Kidney (tissue), 14 donors: ENCODE results near the gene EBI3. TPM values are rescaled to one million over a fixed set of nuclear protein-coding genes. Genes with fewer than 3 reads are reported as not detected.
"Not testable (repeated sequence)": the region's sequence is repeated elsewhere in the genome, so short reads cannot be mapped to it uniquely, and the experiment has no call there.

Experiments used
- DNase-seq, 5 donors: peaks; one replicate each; pipeline ENCODE4 v3.0.0-alpha.2; 2013 to 2020
- FAIRE-seq: peaks from 2 replicates; lab custom pipeline; 2012; peaks lifted over from hg19 to GRCh38; lab: Jason Lieb, UNC
- H3K27ac ChIP-seq, 2 donors: one replicate each; pipeline ENCODE4 v1.7.0; 2013; ENCODE audit warnings: low read depth in 2 of 2, low read length in 2 of 2, inconsistent platforms in 1 of 2
- H3K27me3 ChIP-seq: one replicate; pipeline ENCODE4 v1.7.1; 2013; ENCODE audit warnings: low read length, inconsistent platforms; ENCODE audit not compliant: control insufficient read depth, insufficient read depth
- H3K36me3 ChIP-seq, 3 donors: one replicate each; pipeline versions ENCODE4 v1.7.0 to v1.7.1; 2013; ENCODE audit warnings: low read length in 3 of 3, control low read depth in 1 of 3, inconsistent platforms in 1 of 3; ENCODE audit not compliant: insufficient read depth in 3 of 3, control insufficient read depth in 2 of 3
- H3K4me1 ChIP-seq, 3 donors: one replicate each; pipeline versions ENCODE4 v1.7.0 to v1.7.1; 2013; ENCODE audit warnings: low read length in 3 of 3, inconsistent platforms in 1 of 3, low read depth in 1 of 3; ENCODE audit not compliant: control insufficient read depth in 2 of 3, insufficient read depth in 2 of 3
- H3K4me3 ChIP-seq, 3 donors: one replicate each; pipeline versions ENCODE4 v1.7.0 to v1.8.1; 2013; ENCODE audit warnings: low read length in 3 of 3, control low read depth in 1 of 3, inconsistent platforms in 1 of 3
- H3K9ac ChIP-seq, 3 donors: one replicate each; pipeline versions ENCODE4 v1.7.0 to v1.7.1; 2013; ENCODE audit warnings: low read length in 3 of 3, control low read depth in 1 of 3, inconsistent platforms in 1 of 3
- H3K9me3 ChIP-seq, 3 donors: one replicate each; pipeline versions ENCODE4 v1.7.0 to v1.7.1; 2013; ENCODE audit warnings: low read length in 3 of 3, control low read depth in 1 of 3, inconsistent platforms in 1 of 3; ENCODE audit not compliant: control insufficient read depth in 2 of 3, insufficient read depth in 1 of 3
- CTCF ChIP-seq: IDR thresholded peaks from 3 replicates; pipeline ENCODE4 v1.5.1; 2012; ENCODE audit warnings: mild to moderate bottlenecking, moderate library complexity, borderline replicate concordance; ENCODE audit not compliant: insufficient read depth; ENCODE audit errors: extremely low read depth
- intact Hi-C: fragments of 100-400 bp; cut with DNase I; formaldehyde crosslinking; loops from one replicate; pipeline ENCODE4 v1.11.1; 2022
- polyA plus RNA-seq: library from polyadenylated mRNA; stranded (reverse); fragments of 350-450 nt; fragmentation: Illumina TruSeq; extraction: RNeasy Lipid Tissue Mini Kit (QIAGEN cat#74804); gene quantifications from one replicate; pipeline ENCODE4 v1.2.3, GENCODE V29; 2014; ENCODE audit warnings: low read depth, low replicate concordance; ENCODE audit not compliant: insufficient read depth
- total RNA-seq: library from RNA; stranded (reverse); fragmentation: NEBNext Ultra II Directional; extraction: Animal tissue kit (Norgen Biotek cat#: 25700); gene quantifications from one replicate; pipeline ENCODE4 v1.2.1, GENCODE V29; 2021
- donor health status: control.
- donor health status: control.
- donor health status: control.
- donor health status: control.
- donor health status: control.
- donor health status: DM: yes; HTN: yes; CAD: no.
- donor health status: Normal renal cell carcinoma (clear cell type).

The EBI3 gene
- total and polyA plus RNA-seq, 2 donors from 2014 or later = 1.5 to 8.3 TPM

GRCh38 chr19:4284974-4285373 lies 55.7 kb downstream of the EBI3 start:
- no peak for TF ChIP-seq CTCF
- H3K27ac ChIP-seq = no peak overlapping the region
- no peaks in the 10 kb centered on the region for H3K27me3 ChIP-seq
- H3K36me3 ChIP-seq = no peaks in the 10 kb centered on the region
- no peak overlapping the region for H3K9ac ChIP-seq
- H3K4me1 ChIP-seq = no peaks in the 10 kb centered on the region
- no peak overlapping the region for H3K4me3 ChIP-seq
- H3K9me3 ChIP-seq = no peaks in the 10 kb centered on the region
- intact Hi-C loops = no loop called here
- DNase-seq (no peak), FAIRE-seq (no peak)

- H3K27me3 ChIP-seq, H3K9ac ChIP-seq, FAIRE-seq, H3K9me3 ChIP-seq, intact Hi-C loops, H3K27ac ChIP-seq, DNase-seq, H3K4me1 ChIP-seq, H3K4me3 ChIP-seq, H3K36me3 ChIP-seq: not testable (repeated sequence)
Observed at GRCh38 chr19:4286141-4286540, 56.8 kb downstream of the EBI3 start.

Other genes starting within 250 kb of the EBI3 start
- gene EEF2, start 244.1 kb upstream of the EBI3 start, total RNA-seq = 1,813 TPM
- 1,520 TPM for gene EEF2, start 244.1 kb upstream of the EBI3 start, polyA plus RNA-seq
- 25.0 TPM for gene PIAS4, start 221.8 kb upstream of the EBI3 start, total RNA-seq
- 9.8 TPM for gene PIAS4, start 221.8 kb upstream of the EBI3 start, polyA plus RNA-seq
- 53.2 TPM for gene ZBTB7A, start 162.6 kb upstream of the EBI3 start, total RNA-seq
- 8.9 TPM for gene ZBTB7A, start 162.6 kb upstream of the EBI3 start, polyA plus RNA-seq
- gene MAP2K2, start 105.4 kb upstream of the EBI3 start, total RNA-seq = 105 TPM
- gene MAP2K2, start 105.4 kb upstream of the EBI3 start, polyA plus RNA-seq = 138 TPM
- gene CREB3L3, start 75.9 kb upstream of the EBI3 start, total RNA-seq = not detected
- gene CREB3L3, start 75.9 kb upstream of the EBI3 start, polyA plus RNA-seq = 7.4 TPM
- gene SIRT6, start 47.0 kb upstream of the EBI3 start, total RNA-seq = 27.3 TPM
- 27.0 TPM for gene SIRT6, start 47.0 kb upstream of the EBI3 start, polyA plus RNA-seq
- gene ANKRD24, start 46.8 kb upstream of the EBI3 start, total RNA-seq = 0.72 TPM
- gene ANKRD24, start 46.8 kb upstream of the EBI3 start, polyA plus RNA-seq = 1.8 TPM
- gene YJU2, start 17.6 kb downstream of the EBI3 start, total RNA-seq = 22.5 TPM
- gene YJU2, start 17.6 kb downstream of the EBI3 start, polyA plus RNA-seq = 26.0 TPM
- gene SHD, start 49.7 kb downstream of the EBI3 start, total RNA-seq = not detected
- not detected for gene SHD, start 49.7 kb downstream of the EBI3 start, polyA plus RNA-seq
- 0.47 TPM for gene TMIGD2, start 72.9 kb downstream of the EBI3 start, total RNA-seq
- gene TMIGD2, start 72.9 kb downstream of the EBI3 start, polyA plus RNA-seq = not detected
- gene FSD1, start 75.1 kb downstream of the EBI3 start, total RNA-seq = 0.85 TPM
- 1.1 TPM for gene FSD1, start 75.1 kb downstream of the EBI3 start, polyA plus RNA-seq
- gene STAP2, start 109.3 kb downstream of the EBI3 start, total RNA-seq = 32.3 TPM
- gene STAP2, start 109.3 kb downstream of the EBI3 start, polyA plus RNA-seq = 61.5 TPM
- gene MPND, start 114.0 kb downstream of the EBI3 start, total RNA-seq = 24.1 TPM
- 43.5 TPM for gene MPND, start 114.0 kb downstream of the EBI3 start, polyA plus RNA-seq
- gene SH3GL1, start 171.0 kb downstream of the EBI3 start, total RNA-seq = 52.7 TPM
- gene SH3GL1, start 171.0 kb downstream of the EBI3 start, polyA plus RNA-seq = 34.8 TPM
- gene CHAF1A, start 173.1 kb downstream of the EBI3 start, total RNA-seq = 10.0 TPM
- 2.7 TPM for gene CHAF1A, start 173.1 kb downstream of the EBI3 start, polyA plus RNA-seq
- gene UBXN6, start 228.3 kb downstream of the EBI3 start, total RNA-seq = 110 TPM
- gene UBXN6, start 228.3 kb downstream of the EBI3 start, polyA plus RNA-seq = 177 TPM
- 37.8 TPM for gene HDGFL2, start 242.8 kb downstream of the EBI3 start, total RNA-seq
- 38.8 TPM for gene HDGFL2, start 242.8 kb downstream of the EBI3 start, polyA plus RNA-seq